Stimulated activated CD4-positive, alpha-beta T cell treated with anti-CD3 and anti-CD28 coated beads, TNF-alpha, amount 100 ng/mL, for 48 hours (primary cell): ENCODE measurements around the gene CASTOR1.

Experiments
- DNase-seq, 3 donors: peaks; one replicate each; pipeline ENCODE4 v3.0.0-alpha.2; 2020; ENCODE audit warnings: low read depth in 3 of 3

Gene CASTOR1

DNA sequence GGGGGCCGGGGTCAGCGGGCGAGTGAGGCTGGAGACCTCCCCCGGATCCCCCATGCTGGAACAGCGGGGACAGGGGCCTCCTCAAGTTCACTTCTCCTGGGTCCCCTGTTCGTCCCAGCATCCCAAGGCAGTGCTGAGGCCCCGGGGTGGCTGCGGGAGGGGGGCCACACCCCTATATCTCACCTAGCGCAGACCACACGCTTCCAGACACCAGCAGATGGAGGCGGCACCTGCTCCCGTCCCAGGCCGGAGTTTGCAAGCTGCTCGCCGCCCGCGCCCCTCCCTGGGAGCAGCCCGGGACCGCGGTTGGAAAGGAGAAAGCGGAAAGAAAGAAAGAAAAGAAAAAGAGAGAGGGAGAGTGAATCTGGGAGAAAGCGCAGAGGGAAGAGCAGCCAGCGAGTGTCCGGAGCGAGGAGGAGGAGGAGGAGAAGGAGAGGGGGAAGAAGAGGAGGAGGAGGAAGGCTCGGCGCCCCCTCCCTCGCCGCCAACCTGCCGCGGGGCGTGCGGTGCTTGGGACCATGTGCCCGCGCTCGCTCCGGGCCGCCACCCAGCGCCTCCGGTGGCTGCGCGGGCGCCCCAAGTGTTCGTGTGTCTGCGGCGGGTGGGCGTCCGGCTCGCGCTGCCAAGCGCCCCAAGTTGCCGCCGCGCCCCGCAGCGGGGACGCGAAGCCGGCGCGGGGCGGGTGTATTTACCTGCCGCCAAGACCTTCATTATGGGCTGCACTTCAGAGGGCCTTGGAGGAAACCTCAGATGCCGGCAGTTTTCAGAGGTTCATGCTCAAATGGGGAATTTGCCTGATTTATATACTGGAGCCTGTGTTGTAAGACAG lies 43.1 kb downstream of the CASTOR1 start, which contains the start of gene LIF:
LIF (minus strand) TSS at position 775 of the 829 bp plus-strand sequence; CDS start at position 711, 64 bp downstream.
- DNase-seq, result peak in 2 of 3 donors; percentile 41 to 52

GRCh38 chr22:30245181-30245984 lies 43.9 kb downstream of the CASTOR1 start:
- DNase-seq, result peak in 1 of 3 donors; percentile 36

- DNase-seq, result no peak
These were observed 44.7 kb downstream of the CASTOR1 start for GRCh38 chr22:30244641-30245040.

DNA sequence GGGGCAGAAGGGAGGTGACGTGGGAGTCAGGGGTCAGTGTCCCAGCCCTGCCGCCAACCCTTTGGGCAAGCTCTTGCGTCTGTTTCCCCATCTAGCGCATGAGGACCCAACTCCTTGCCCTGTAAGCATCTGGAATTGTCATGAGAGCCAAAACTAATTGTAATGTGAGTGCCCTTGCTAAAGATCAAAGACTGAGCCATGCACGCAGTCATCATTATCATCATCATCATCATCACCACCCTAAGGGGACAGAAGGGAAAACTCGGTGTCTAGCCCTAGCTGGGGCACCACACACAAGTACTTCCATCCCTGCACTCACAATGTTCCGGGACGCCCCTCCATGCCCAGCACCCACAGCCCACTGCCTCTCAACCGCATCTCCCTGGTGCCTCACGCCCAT lies 45.2 kb downstream of the CASTOR1 start:
- no peak for DNase-seq

- DNase-seq, result no peak
These were observed 45.6 kb downstream of the CASTOR1 start for GRCh38 chr22:30243661-30244060.

DNA sequence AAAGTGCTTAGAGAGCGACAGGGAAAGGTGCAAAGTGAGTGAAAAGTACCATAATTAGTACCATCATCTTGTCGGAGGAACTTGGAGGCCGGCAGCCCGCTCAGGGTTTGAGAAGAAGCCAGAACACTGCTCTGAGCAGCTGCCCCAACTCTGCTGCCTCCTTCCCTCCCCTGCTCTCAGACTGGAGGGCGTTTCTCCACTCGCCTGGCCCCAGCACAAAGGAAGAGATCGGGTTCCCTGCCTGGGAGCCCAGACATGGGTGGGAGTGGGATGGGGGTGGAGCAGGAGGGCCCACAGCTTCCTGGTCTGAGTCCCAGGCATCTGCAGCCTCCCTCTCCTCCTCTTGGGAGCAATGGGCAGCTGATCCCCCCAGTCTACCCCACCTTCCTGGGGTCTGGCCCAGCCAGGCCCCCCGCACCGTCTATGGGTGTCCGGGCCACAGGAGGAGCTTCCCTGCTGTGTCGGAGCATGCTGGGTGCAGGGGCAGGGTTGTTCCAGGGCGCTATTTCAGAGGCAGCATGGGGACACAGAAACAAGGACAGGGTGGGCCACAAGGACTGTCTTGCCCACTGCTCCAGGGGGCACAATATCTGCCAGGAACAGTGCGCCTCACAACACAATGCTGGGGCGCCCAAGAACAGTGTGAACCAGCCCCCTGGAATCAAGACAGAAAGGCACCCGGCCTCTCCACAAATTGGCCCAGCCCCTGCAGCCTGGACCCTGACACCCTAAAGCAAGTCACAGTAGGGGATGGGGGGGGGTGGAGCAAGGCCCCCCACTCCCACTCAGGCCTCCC lies 47.5 kb downstream of the CASTOR1 start:
- no peak for DNase-seq

GRCh38 chr22:30240541-30241417 lies 48.5 kb downstream of the CASTOR1 start:
- DNase-seq, result no peak

GRCh38 chr22:30239488-30240405 lies 49.6 kb downstream of the CASTOR1 start:
- DNase-seq, result no peak

GRCh38 chr22:30238661-30239487 lies 50.4 kb downstream of the CASTOR1 start:
- no peak for DNase-seq

DNA sequence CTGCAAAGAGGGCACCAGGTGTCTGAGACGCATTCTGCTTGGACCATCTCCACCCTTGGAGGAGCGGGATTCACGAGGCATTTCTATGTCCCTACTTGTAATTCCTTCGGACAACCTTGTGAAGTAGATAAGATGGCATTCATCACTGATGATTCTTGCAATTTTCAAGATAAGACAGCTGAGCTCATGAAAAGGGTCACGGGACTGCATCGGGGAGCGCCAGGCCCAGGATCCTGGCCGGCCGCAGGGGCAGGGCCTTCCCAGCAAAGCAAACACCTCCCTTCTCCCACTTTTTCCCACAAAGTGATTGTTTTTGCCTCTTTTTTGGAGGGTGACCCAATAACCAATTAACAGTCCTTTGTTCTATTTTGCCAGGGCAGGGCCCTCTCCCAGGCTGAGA lies 51.2 kb downstream of the CASTOR1 start:
- no peak for DNase-seq

- no peak for DNase-seq
These were observed 52.4 kb downstream of the CASTOR1 start for GRCh38 chr22:30236875-30237274.

GRCh38 chr22:30235687-30236170 lies 53.6 kb downstream of the CASTOR1 start:
- no peak for DNase-seq
